Left colon (tissue), 2 donors: ENCODE measurements around the gene TNIK. TPM values are rescaled to one million over a fixed set of nuclear protein-coding genes. Genes with fewer than 3 reads are reported as not detected.

Experiments
- ATAC-seq: fragments of 200-7000 bp; cut with Tn5 transposase; one replicate; pipeline ENCODE4 v1.9.1; 2020; ENCODE audit warnings: mild to moderate bottlenecking, moderate library complexity
- DNase-seq, 2 donors: peaks; one replicate each; pipeline ENCODE4 v3.0.0-alpha.2; 2020
- intact Hi-C, 2 donors: fragments of 100-400 bp; cut with DNase I in 1 of 2; cut with micrococcal nuclease in 1 of 2; formaldehyde crosslinking; loops; one replicate each; pipeline versions ENCODE4 v1.11.2 to v1.14.0; 2022; cut with DNase I, micrococcal nuclease
- long read RNA-seq: library from polyadenylated mRNA; unstranded; transcript quantifications from one replicate; pipeline ENCODE4 v2.0.0, GENCODE V29; 2021
- total RNA-seq, 2 donors: library from RNA; stranded (reverse); fragmentation: NEBNext Ultra II Directional; extraction: Animal tissue kit (Norgen Biotek cat#: 25700); gene quantifications; one replicate each; pipeline ENCODE4 v1.2.1, GENCODE V29; 2021
- donor health status: DM: no; HTN: no; CAD: no.
- donor health status: DM: yes; HTN: yes; CAD: no.

Gene TNIK
- total RNA-seq = 10 to 100 TPM; 30.5 to 32.1 TPM
- long read RNA-seq, partial matches to known transcripts = 9 of 16 reads
- long read RNA-seq, other reads (novel, unspliced or antisense) = 4 of 16 reads

- ATAC-seq (peak; percentile 85), DNase-seq (peak; percentile 97 to 98)
- intact Hi-C loops = loop anchor here in 1 of 2 donors (5.0 kb wide), 1 partner anchor 273 kb away; no protein-coding TSS in a partner anchor
These were observed at the start of gene TNIK for GRCh38 chr3:171459942-171460724. TSS of gene TNIK (minus strand) at chr3:171460405. CDS start at chr3:171460063, 342 bp downstream.

GRCh38 chr3:171508676-171509075 lies 48.5 kb upstream of the TNIK start:
- peak; percentile 25 for ATAC-seq
- intact Hi-C loops = no loop called here

GRCh38 chr3:171508206-171508605 lies 48.0 kb upstream of the TNIK start:
- ATAC-seq (no peak), DNase-seq (no peak)
- intact Hi-C loops = no loop called here

More at GRCh38 chr3:171508676-171509075, 48.5 kb upstream of the TNIK start:
- no peak for DNase-seq

- intact Hi-C loops = no loop called here
- ATAC-seq (no peak), DNase-seq (no peak)
These were observed 46.6 kb upstream of the TNIK start for GRCh38 chr3:171506743-171507319.

GRCh38 chr3:171505822-171506333 lies 45.7 kb upstream of the TNIK start:
- ATAC-seq = no peak
- DNase-seq = no peak
- intact Hi-C loops = no loop called here

- no peak for ATAC-seq
- DNase-seq = no peak
- intact Hi-C loops = no loop called here
These were observed 44.2 kb upstream of the TNIK start for GRCh38 chr3:171504376-171504775.

- no peak for DNase-seq
- ATAC-seq = no peak
- intact Hi-C loops = no loop called here
These were observed 43.6 kb upstream of the TNIK start for GRCh38 chr3:171503817-171504216.

- DNase-seq (no peak), ATAC-seq (no peak)
- intact Hi-C loops = no loop called here
These were observed 38.7 kb upstream of the TNIK start for GRCh38 chr3:171498921-171499320.

GRCh38 chr3:171497468-171497867 lies 37.3 kb upstream of the TNIK start:
- intact Hi-C loops = no loop called here
- ATAC-seq (no peak), DNase-seq (no peak)

- intact Hi-C loops = no loop called here
- no peak for ATAC-seq
- DNase-seq = no peak
These were observed 35.2 kb upstream of the TNIK start for GRCh38 chr3:171495413-171495812.

- ATAC-seq (no peak), DNase-seq (no peak)
- intact Hi-C loops = no loop called here
These were observed 34.4 kb upstream of the TNIK start for GRCh38 chr3:171494457-171495109.

- DNase-seq = no peak
These were observed 31.2 kb upstream of the TNIK start for GRCh38 chr3:171491361-171491760.

GRCh38 chr3:171490901-171491300 lies 30.7 kb upstream of the TNIK start:
- intact Hi-C loops = no loop called here
- ATAC-seq (no peak), DNase-seq (no peak)

More at GRCh38 chr3:171491361-171491760, 31.2 kb upstream of the TNIK start:
- intact Hi-C loops = no loop called here
- ATAC-seq = no peak

GRCh38 chr3:171489348-171489747 lies 29.1 kb upstream of the TNIK start:
- DNase-seq = no peak
- intact Hi-C loops = no loop called here
- ATAC-seq = no peak

- intact Hi-C loops = no loop called here
- ATAC-seq (no peak), DNase-seq (no peak)
These were observed 28.3 kb upstream of the TNIK start for GRCh38 chr3:171488479-171488878.

- intact Hi-C loops = no loop called here
- ATAC-seq = no peak
- DNase-seq = no peak
These were observed 27.2 kb upstream of the TNIK start for GRCh38 chr3:171487382-171487781.

GRCh38 chr3:171485338-171485737 lies 25.1 kb upstream of the TNIK start:
- intact Hi-C loops = no loop called here
- ATAC-seq (no peak), DNase-seq (no peak)

GRCh38 chr3:171481011-171481410 lies 20.8 kb upstream of the TNIK start:
- ATAC-seq = no peak
- intact Hi-C loops = no loop called here
- DNase-seq = no peak

- intact Hi-C loops = no loop called here
- ATAC-seq = no peak
These were observed 20.3 kb upstream of the TNIK start for GRCh38 chr3:171480526-171480925.

More at GRCh38 chr3:171480526-171480925, 20.3 kb upstream of the TNIK start:
- DNase-seq = no peak
